RPMI7951 (cell line): ENCODE data around the gene KLC1. TPM values are rescaled to one million over a fixed set of nuclear protein-coding genes. Genes with fewer than 3 reads are reported as not detected.

Experiments used
- DNase-seq: peaks from one replicate; pipeline ENCODE4 v3.0.0-alpha.2; 2012; ENCODE audit warnings: low read depth
- total RNA-seq: library from RNA; depleted of rRNA; stranded (reverse); fragments of >200 nt; shearing (Covaris generic); gene quantifications from 2 replicates; pipeline ENCODE4 v1.2.3, GENCODE V29; 2014

Gene KLC1
- total RNA-seq, 1 experiment from 2014 or later = 89.5 TPM

DNA sequence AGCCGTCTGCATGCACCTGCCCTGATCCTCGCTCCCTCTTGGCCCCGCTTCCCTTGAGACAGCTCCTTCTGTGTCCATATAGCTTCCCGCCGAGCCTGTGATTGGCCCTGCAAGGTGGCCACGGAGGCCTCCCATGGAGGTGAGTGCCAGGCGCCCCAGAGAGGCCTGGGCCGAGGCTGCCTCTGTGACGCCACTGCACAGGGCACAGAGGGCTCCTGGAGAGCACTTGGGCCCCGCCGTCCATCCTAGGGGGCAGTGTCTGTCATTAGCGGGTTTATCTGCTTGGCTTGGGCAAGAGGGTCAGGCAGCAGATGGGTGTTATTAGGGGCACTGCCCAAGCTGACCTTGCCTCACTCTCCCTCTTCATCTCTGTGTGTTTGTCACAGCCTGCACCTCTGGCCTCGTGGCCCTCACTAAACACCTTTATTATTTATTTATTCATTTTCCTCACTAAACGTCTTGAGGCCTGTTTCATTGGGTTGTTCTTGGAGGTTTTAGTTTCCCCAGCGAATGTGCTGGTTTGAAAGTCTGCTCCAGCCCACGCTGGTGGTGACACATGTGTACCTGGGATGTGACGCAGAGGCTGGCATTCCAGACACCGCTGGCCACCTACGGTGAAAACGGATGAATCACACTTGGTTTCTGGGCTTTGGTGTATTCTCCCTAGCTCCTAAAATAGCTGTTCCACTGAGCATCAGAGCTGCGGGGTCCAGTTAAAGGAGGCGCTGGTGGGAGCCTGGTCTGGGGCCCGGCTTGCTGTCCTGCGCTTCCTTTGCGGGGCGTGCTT lies 92.5 kb downstream of the KLC1 start:
- no peak for DNase-seq

DNA sequence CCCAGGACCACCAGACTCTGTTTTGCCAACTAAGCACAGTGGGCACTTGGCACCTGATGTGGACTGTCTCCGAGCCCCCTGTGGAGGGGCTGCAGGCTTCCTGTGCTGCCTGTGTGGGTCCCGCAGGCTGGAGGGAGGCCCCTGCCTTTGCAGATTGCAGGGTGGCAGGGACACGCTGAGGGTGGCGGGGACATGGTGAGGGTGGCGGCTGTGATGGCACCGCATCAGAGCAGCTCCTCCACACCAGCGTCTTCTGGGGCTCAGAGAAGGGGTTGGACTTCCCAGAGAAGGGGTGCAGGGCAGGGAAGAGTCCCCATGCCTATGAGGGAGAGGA lies 94.7 kb downstream of the KLC1 start:
- DNase-seq = no peak

DNA sequence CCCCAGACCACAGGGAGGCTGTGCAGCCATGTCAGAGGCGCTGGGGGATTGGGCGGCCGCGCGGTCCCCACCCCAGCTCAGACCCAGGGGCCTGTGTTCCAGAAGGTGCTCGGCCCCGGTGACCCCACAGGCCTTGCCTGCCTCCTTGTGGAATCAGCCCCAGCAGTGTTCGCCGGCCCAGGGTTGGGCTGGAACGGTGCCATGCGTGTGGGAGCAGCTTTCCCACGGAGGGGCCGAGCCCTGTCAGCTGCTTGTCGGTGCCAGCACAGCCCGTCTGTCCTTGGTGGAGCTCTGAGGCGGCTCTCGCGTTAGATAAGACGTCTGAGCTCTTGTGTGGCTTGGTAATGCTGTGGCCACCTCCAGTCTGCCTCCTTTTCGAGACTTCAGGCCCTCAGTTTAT lies 95.1 kb downstream of the KLC1 start:
- no peak for DNase-seq

DNA sequence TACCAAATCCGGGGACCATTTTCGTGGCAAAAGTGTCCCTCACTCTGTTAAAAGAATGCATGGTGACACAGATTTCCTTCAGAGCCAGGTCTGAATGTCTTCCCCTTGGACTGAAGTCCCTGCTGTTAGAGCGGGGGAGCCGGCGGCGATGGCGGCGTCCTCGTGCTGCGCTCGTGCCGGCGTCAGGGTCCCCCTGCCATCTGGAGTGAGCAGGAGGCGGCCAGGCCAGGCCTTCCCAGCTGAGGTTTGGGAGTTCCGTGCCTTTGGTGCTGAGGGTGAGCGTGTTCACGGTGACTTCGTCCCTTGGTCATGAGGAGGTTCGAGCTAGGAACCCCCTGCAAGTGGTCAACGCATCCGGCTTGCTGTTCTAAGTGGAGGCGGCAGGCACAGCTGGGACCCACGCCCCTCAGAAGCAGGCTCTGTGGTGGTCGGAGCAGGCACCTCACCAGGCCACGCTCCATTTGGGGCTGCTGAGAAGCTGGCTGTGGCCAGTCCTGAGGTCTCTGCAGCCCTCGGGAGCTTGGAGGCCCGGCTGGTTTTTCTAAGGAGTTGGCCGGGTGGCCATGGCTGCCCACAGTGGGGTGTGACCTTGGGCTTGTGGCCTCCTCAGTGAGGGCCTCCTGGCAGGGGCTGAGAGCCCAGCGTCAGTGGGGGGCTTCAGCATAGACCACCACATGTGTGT lies 96.1 kb downstream of the KLC1 start:
- DNase-seq = no peak

DNA sequence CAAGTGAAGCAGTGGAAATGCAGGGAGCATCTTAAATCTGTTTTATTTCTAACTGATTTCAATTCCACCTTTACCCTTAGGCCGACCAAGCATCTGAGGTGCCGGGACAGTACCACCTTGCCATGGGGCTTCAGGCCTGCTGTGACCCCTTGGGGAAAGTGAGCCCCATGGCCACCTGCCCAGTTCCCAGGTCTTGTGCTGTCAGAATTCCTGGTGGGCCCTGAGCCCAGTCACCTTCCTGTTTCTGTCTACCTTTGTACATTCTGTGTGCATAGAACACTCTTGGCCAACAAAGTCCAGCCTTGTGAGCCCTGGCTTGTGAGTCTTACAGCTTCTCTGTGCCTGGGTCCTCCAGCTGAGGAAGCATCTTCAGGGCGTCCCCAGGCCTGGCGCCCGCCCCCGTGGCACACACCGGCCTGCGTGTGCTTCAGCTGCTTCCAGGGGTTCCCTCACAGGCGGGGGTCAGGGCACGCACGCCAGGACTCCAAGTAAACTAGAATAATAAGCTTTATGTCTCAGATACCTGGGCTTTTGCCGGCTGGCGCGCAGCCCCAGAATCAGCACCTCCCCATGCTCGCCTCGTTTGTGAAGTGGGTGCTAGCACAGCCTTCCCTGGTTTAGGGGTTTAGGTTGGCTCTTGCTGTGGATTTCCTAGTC lies 96.9 kb downstream of the KLC1 start:
- no peak for DNase-seq

DNA sequence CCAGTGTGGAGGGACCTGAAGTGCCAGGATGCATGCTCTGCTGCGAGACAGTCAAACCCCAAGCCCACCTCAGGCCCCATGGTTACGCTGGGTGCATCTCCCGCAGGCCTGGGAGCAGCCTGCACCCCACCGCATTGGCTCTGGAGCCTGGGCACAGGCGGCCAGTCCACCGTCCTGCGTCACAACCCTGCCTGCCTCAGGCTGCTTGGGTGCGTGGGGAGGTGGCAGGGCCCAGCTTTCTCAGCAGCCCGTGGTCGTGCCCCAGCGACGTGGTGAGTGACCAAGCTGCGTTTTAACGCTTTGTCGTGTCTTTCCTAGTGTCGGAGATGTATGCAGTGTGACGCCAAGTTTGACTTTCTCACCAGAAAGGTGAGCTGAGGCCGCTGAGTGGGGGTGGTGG lies 97.5 kb downstream of the KLC1 start:
- DNase-seq = no peak

DNA sequence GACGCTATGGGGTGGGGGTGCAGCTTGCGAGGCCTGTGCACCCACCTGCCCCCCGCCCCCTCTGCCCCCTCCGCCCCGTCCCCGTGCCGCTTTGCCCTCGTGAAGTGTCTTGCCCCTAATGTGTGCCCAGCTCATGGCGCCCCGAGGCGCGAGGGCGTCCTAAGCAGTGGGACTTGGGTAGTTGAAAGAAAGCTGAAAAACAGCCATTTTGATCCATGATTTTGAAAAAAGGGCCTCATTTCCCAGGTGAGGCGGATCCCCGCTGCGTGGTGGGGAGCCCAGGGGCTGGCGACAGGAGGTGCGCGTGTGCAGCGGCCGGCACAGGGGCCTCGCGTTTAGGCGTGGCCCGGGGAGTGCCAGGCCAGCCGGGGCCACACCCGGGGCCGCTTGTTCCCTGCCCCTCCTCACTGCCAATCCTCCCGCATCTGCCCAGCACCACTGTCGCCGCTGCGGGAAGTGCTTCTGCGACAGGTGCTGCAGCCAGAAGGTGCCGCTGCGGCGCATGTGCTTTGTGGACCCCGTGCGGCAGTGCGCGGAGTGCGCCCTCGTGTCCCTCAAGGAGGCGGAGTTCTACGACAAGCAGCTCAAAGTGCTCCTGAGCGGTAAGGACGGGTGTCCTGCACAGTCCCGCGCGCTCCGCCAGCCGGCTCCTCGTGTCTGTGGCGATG lies 98.4 kb downstream of the KLC1 start:
- no peak for DNase-seq

DNA sequence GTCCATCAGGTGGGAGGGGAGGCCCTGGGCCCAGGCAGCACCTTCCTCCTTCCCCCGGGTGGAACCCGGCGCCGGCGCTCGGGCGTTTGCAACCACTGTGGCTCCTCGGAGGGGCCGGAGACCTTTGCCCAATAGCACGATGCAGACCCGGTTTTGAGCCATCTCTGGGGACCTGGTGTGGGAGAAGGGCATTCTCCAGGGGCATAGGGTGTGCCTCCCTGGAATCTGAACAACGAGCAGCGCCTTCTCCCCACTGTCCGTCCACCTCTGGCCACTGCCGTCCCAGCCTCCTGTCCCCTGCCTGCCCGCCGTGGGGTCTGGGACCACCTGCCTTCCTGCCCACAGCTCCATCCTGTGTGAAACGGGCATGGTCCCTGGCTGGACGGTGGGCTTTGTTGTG lies 99.1 kb downstream of the KLC1 start:
- DNase-seq = no peak

DNA sequence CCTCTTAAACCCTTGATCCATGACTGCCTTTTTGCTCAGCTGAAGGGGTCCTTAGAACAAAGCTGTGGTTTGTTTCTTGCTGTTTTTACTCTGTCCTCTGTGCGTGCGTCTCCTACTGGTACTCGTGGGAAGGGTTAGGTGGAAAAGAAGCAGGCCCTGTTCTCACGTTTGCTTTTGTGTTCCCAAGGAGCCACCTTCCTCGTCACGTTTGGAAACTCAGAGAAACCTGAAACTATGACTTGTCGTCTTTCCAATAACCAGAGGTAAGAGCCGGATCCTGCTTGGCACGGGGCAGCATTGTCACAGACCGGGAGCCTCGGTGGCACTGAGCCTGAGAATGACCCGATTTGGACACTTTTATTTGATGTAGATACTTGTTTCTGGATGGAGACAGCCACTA lies 99.7 kb downstream of the KLC1 start:
- DNase-seq = no peak

DNA sequence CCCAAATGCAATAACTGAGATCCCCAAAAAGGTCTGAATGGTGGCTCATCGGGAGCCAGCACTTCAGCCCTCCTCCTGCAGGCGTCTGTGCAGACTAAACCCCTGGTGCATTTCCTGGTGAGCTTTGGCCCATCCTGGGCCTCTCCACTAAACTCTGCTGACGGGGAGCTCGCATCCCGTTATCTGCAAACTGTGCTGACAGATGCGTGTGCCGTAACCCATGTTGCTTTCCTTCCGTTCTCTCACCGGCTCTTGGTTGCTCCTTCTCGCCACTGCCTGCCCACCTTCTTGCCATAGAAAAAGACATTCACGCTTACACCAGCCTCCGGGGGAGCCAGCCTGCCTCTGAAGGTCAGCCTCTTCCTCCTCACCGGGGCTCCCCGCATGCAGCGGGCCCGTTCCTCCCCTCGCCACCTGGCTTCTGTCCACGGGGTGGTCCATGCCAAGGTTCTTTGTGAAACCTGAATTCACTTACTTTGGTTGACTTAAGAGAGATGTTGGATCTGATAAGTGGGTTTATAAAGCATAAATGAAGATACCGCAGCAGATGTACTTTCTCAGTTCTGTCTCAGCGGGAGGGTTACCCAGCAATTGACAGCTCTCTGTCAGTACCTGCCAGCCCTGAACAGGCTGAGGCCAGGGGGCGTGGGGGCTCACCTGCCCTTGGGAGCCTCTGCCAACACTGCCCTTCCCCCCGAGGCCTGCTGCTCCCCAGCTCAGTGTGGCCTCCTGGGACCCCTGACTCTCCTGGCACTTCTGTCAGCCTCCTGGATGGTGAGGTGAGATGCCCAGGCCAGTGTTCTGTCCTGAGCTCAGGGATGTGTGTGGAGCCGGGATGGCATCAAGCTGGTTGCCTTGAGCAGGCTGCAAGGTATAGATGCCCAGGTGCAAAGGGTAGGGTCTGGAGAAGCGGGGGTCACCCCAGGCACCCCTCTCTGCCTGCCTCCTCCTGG lies 100.8 kb downstream of the KLC1 start:
- no peak for DNase-seq

DNA sequence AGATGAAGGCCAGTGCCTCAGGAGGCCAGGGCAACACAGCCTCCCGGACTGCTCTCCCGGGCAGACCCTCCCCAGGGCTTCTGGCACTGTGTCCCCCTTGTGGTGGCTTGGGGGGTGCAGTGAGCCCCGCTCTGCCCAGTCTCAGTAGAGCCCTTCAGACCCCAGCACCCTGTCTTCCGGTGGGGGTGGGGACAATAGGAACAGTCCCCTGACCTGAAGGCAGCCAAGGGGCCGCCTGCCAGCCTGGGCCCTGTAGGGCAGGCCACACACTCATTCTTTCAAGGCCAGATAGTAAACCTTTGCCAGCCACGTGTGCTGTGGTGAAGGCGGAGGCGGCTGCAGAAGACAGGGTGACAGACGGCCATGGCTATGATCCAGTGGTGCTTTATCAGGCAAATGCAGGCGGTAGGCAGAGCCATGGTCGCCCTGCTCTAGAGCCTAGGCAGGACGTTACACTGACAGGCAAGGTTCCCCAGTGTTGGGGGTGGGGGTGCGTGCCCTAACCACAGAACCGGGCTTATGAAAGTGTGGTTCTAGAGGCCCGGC lies 101.6 kb downstream of the KLC1 start:
- DNase-seq = no peak

DNA sequence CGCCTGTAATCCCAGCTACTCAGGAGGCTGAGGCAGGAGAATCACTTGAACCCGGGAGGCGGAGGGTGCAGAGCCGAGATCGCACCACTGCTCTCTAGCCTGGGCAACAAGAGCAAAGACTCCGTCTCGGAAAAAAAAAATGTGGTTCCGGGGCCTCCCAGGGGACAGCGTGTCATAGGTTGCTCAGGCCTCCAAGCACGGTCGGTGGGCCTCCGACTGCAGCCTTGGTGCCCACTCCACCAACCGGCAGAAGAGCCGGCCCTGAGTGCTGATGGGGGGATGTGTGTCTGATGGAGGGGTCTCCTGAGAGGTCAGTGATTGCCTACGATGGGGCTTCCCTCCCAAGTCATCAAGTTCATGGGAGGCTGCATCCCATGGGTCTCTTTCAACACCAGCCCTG lies 102.5 kb downstream of the KLC1 start:
- DNase-seq = no peak

DNA sequence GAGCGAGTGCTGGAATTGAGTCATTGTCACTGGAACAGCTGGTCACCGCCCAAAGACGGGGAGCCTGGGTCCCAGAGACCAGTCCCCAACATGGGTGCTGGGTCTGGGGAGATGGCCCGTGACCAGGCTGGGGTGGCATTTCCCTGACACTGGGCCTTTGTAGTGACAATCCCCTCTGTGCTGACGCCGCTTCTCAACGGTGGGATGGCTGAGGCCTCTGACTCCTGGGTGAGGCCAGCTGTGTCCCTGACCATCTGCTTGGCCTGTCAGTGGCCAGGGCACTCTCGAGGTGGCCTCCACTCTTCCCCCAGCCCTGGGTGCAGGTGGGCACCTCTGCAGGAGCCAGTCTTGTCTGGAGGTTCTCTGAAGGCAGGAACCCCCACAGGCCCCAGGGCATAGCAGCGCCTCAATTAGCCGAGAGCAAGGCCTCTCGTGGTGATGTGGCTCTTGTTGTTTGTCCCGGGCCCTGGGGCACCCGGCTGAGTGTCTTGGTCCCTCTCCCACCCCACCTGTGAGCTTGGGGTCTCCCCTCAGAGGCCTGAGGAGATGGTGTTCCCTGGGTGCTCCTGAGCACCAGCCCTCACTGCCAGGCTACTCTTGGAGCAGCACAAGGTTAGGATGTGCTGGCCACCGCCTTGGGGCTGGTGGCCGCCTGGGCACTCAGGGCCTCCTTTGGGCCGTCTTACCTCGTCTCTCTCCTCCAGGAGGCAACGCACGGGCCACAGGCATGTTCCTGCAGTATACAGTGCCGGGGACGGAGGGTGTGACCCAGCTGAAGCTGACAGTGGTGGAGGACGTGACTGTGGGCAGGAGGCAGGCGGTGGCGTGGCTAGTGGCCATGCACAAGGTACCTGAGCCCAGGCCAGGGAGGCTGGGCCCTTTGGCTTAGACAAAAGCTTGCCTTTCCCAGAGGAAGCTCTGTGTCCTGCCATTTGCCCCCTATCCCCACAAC lies 103.2 kb downstream of the KLC1 start:
- DNase-seq = no peak

DNA sequence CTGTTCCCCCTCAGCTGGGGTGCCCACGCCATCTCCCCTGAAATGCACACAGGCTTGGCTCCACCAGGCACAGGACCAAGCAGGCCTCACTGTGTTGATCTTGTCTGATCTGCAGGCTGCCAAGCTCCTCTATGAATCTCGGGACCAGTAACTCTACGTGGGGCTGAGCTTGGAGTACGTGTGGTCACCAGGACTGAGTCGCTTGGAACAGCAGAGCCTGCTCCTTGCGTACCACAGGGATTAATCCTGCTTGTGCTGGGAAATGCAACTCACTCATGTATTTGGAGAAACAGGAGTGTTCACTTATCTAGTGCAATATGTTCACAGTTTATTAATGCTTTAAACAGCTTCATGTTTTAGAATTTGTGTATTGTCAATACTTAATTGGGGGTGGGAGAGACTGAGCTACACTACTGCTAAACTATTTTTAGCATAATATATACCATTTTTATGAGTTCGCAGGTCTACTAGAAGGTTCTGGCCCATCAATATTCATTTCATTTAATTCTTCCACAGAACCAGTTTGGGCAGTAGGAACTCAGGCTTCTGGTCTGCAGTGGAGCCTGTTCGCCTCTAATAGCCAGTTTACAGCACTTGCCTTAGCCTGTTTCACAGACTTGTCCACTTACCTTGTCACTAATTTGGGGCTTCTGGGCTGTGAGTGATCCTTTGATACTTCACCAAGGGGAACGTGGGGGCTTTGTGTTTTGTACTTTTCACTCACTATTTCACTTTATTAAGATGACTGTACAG lies 104.0 kb downstream of the KLC1 start:
- no peak for DNase-seq

DNA sequence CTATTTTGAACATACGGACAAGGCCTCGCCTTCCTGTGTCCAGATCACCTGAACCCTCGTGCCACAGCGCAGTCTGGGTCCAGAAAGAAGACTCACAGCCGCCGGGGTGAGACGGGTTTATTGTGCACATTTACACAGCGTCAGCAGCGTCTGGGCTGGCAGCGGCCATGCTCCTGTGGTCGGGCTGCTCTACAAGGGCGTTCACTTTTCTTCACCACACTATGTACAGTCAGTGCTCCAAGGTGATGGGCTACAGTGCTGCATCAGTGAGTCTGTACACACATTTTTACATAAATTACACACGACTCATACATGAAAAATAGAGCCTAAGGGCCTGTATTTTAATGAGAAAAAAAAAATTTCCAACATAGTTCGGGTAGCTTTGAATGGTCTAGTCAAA lies 104.6 kb downstream of the KLC1 start:
- no peak for DNase-seq

DNA sequence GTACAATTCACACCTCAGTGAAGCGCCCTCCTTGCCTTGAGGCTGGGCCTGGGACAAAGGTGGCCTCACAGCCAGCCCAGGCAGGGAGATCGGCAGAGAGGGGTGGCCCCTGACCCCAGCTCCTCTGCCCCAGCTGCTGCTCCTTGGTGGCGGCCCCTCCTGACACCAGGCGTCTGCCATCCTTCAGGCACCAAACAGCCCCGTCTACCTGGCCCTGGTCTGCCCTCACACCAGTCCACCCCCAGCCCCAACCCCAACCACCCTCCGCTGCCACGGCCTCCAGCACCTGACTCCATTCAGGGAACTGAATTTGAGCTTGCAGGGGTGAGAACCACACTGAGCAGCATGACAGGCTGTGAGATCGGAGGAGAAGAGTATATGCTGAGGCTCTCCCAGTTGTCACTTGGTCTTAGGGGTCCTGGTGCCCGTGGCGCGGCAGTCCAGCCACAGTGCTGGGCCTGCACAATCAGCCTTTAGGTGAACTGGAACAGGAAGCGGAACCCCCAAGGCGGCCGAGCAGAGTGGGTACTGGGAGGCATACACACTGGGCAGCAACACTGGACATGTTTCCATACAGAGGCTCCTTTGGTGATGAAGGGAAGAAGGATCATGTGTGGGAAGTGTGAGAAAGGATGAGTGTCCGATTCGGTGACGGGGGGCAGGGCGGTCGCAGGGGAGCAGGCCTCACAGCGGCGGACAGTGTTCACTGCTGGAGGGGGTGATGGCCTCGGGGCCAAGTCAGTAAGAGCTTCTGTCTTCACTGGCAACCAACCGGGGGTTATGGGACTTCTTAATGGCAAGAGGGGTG lies 105.3 kb downstream of the KLC1 start:
- no peak for DNase-seq

DNA sequence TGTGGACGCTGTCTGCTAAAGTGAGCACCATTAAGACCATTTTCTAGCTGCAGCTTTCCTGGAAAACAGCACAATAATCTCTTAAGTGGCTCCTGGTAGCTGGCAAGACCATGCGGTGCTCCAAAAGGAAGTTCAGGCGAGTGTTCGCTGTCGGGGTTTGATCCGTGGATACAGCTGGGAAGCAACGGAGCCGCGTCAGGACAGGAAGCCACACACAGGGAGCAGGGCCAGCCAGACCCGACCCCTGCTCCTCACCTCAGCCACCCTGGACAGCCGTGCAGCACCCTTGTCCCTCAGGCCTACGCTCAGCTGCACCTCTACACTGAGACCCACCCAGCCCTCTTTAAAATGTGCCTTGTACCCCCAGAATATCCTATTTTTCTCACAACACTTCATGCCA lies 106.0 kb downstream of the KLC1 start:
- DNase-seq = no peak

DNA sequence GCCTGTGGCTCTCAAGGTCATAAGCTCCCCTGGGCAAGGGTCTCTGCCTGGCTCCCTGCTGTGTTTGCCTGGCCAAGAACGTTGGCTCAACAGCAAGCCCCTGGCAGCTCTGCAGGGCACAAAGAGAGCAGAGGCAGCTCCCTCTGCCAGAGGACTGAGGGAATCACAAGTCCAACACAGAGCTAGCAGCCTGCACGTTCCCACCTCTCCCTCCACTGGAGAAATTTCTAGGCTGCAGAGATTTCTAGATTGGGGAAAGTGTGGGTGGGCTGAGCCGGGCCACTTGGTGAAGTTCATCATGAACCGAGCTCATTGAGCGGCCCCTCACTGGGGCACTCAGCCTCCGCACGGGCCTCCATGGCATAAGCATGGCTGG lies 106.4 kb downstream of the KLC1 start:
- no peak for DNase-seq
